CD4-positive, CD25-positive, alpha-beta regulatory T cell (primary cell): ENCODE measurements around the gene TNKS1BP1. TPM values are rescaled to one million over a fixed set of nuclear protein-coding genes. Genes with fewer than 3 reads are reported as not detected.

Source experiments
- ATAC-seq, 2 donors: fragments of 150-1000 bp; cut with Tn5 transposase; one replicate each; pipeline ENCODE4 v1.10.0; 2021; ENCODE audit warnings: low read depth in 2 of 2, moderate number of reproducible peaks in 2 of 2, moderate library complexity in 1 of 2
- DNase-seq, 3 donors: peaks; one replicate each; pipeline versions ENCODE4 v3.0.0 to v3.0.0-alpha.2; 2012 to 2022; ENCODE audit warnings: mixed read lengths in 1 of 3
- H3K27ac ChIP-seq: one replicate; pipeline ENCODE4 v1.7.0; 2013; ENCODE audit warnings: mild to moderate bottlenecking, low read length; ENCODE audit not compliant: insufficient read depth, poor library complexity, severe bottlenecking
- H3K27me3 ChIP-seq: one replicate; pipeline ENCODE4 v1.7.0; 2013; ENCODE audit warnings: low read length; ENCODE audit not compliant: control insufficient read depth, insufficient read depth
- H3K36me3 ChIP-seq: one replicate; pipeline ENCODE4 v1.7.0; 2013; ENCODE audit warnings: mild to moderate bottlenecking, low read length, moderate library complexity; ENCODE audit not compliant: control insufficient read depth, insufficient read depth
- H3K4me1 ChIP-seq: 2 replicates; pipeline ENCODE4 v1.7.0; 2013; ENCODE audit warnings: mild to moderate bottlenecking, low read length; ENCODE audit not compliant: insufficient read depth, control insufficient read depth, poor library complexity, severe bottlenecking
- H3K4me3 ChIP-seq: one replicate; pipeline ENCODE4 v1.7.0; 2013; ENCODE audit warnings: low read depth, mild to moderate bottlenecking, low read length, moderate library complexity
- H3K9me3 ChIP-seq, 2 experiments: 1 replicate in 1 of 2; 2 replicates in 1 of 2; pipeline ENCODE4 v1.7.0; 2013; ENCODE audit warnings: low read length in 2 of 2, mild to moderate bottlenecking in 1 of 2, moderate library complexity in 1 of 2; ENCODE audit not compliant: control insufficient read depth in 2 of 2
- H3K27ac Mint-ChIP-seq, 3 donors: one replicate each; pipeline ENCODE4 v1.8.0; 2020 to 2022; ENCODE audit warnings: mild to moderate bottlenecking in 3 of 3, mixed read lengths in 3 of 3, moderate library complexity in 2 of 3
- H3K27me3 Mint-ChIP-seq: one replicate; pipeline ENCODE4 v1.8.0; 2022; ENCODE audit warnings: mild to moderate bottlenecking, mixed read lengths
- H3K36me3 Mint-ChIP-seq: one replicate; pipeline ENCODE4 v1.8.0; 2020; ENCODE audit warnings: mixed read lengths
- H3K4me1 Mint-ChIP-seq, 4 donors: one replicate each; pipeline ENCODE4 v1.8.0; 2020 to 2022; ENCODE audit warnings: mixed read lengths in 4 of 4, mild to moderate bottlenecking in 1 of 4
- H3K4me3 Mint-ChIP-seq, 4 donors: one replicate each; pipeline ENCODE4 v1.8.0; 2020 to 2022; ENCODE audit warnings: mild to moderate bottlenecking in 4 of 4, mixed read lengths in 4 of 4, moderate library complexity in 3 of 4
- H3K9me3 Mint-ChIP-seq, 7 donors: one replicate each; pipeline ENCODE4 v1.8.0; 2020 to 2022; ENCODE audit warnings: mixed read lengths in 7 of 7, mild to moderate bottlenecking in 3 of 7, moderate library complexity in 2 of 7
- polyA plus RNA-seq, 4 donors: library from polyadenylated mRNA; unstranded; fragments of 300-500 nt; fragmentation: Illumina TruSeq; gene quantifications; one replicate each; pipeline ENCODE4 v1.2.3, GENCODE V29; 2021
- total RNA-seq: library from RNA; stranded (reverse); gene quantifications from one replicate; pipeline ENCODE4 v1.2.3, GENCODE V29; 2022

Gene TNKS1BP1
- total and polyA plus RNA-seq, 5 donors from 2014 or later = 1.5 to 16.3 (median 2.1) TPM

DNA sequence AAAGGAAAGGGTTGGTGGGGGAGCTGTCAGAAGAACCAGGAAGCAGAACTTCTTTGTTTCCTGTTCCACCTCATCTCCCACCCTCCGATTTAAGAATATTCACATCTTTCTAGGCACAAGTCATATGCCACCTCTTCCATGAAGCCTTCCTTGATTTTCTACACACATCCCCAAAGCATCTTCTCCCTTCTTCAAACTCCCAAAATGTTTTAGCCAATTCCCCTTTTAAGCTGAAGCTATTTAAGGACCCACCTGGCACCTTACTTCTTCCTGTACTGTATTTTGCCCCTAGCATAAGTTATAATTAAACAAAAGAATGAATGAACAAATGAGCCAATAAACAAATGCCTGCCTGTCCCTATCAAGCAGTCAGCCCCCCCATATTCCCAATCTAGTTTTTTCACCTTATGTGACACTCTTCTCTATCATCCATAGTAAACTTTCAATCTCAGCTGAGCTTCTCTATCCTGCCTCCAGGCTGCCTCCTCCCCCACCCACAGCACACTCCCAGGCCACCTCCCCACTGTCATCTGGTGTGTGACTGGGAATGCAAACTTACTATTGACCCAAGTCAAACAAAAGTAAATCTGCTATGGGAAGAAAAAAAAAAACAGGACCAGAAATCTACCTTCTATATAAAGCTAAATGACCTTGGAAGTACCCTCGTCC lies 3.9 kb downstream of the TNKS1BP1 start:
- Histone ChIP-seq H3K9me3 (no peaks in the 10 kb centered on the region), H3K4me3 (no peak overlapping the region), H3K36me3 (no peaks in the 10 kb centered on the region), H3K27ac (no peak overlapping the region), H3K4me1 (peaks cover 13% of the 10 kb centered on the region), H3K27me3 (no peaks in the 10 kb centered on the region)
- H3K9me3 Mint-ChIP-seq = no peaks in the 10 kb centered on the region
- no peak for ATAC-seq
- peaks cover 9% of the 10 kb centered on the region for H3K36me3 Mint-ChIP-seq
- peaks cover 0 to 40% (median 22%) of the 10 kb centered on the region in 4 donors for H3K4me1 Mint-ChIP-seq
- H3K27me3 Mint-ChIP-seq = no peaks in the 10 kb centered on the region
- H3K4me3 Mint-ChIP-seq = peak overlapping the region in 2 of 4 donors; percentile 30 to 73
- peak overlapping the region in 1 of 3 donors; percentile 36 for H3K27ac Mint-ChIP-seq
- no peak for DNase-seq

DNA sequence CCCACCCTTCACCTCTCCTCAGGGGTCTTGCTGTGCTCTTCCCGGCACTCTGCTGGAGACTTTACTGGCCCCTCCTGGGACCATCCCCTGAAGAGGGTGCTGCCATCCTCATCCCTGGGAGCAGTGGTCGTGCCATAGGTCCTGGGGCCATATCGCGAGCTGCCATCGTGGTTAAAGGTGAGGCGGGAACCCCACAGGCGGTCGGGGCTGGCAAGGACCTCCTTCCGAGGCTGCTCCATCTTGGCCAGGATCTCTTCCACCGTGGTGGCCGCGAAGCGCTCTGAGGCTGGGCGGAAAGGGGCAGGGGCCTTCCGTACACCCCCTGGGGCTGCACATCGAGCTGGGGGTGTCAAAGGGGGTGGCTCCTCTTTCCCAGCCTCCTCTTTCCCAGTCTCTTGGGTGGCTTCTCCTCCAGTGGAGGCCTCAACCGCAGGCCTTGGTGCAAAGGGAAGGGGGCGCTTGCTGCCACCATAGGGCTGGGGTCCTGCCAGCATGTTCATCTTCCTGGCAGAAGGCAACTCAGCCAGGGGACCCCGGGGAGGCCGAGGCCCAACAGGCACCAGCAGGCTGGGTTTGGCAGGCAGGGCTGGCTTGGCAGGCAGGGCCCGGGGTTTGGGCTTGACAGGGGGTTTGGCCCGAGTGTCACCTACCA lies 4.6 kb downstream of the TNKS1BP1 start:
- peaks cover 7% of the 10 kb centered on the region for H3K4me1 ChIP-seq

DNA sequence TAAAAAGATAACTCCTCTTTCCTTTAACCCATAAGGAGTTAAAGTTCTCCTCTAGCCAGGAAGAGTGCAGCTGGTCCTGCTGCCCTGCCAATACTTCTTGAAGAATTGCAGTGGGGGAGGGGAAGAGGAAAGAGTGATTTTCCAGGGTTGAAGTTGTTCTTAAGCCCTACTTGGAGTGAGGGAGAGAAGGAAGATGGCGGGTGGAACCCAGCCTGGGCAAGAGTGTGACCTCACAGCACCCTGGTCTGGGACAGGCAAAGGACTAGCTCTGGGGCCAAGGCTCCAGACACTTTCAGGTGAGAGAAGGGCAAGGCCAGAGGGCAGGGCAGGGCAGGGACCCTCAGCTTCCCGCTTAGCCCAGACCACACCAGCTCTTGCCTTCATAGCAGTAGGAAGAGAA lies 6.6 kb downstream of the TNKS1BP1 start:
- peaks cover 0 to 23% (median 11%) of the 10 kb centered on the region in 4 donors for H3K4me1 Mint-ChIP-seq
- ATAC-seq = no peak
- H3K36me3 Mint-ChIP-seq = peaks cover 13% of the 10 kb centered on the region
- no peak overlapping the region for H3K27ac ChIP-seq
- H3K27ac Mint-ChIP-seq = no peak overlapping the region
- H3K36me3 ChIP-seq = peaks cover 6% of the 10 kb centered on the region
- H3K9me3 Mint-ChIP-seq = no peaks in the 10 kb centered on the region
- no peaks in the 10 kb centered on the region for H3K27me3 Mint-ChIP-seq
- no peaks in the 10 kb centered on the region for H3K4me1 ChIP-seq
- H3K27me3 ChIP-seq = no peaks in the 10 kb centered on the region
- no peaks in the 10 kb centered on the region for H3K9me3 ChIP-seq
- H3K4me3 ChIP-seq = no peak overlapping the region
- H3K4me3 Mint-ChIP-seq = peak overlapping the region in 1 of 4 donors; percentile 65
- no peak for DNase-seq

More for the DNA sequence above, 4.6 kb downstream of the TNKS1BP1 start:
- no peak overlapping the region for H3K27ac ChIP-seq
- DNase-seq (no peak), ATAC-seq (no peak)
- no peaks in the 10 kb centered on the region for H3K9me3 ChIP-seq
- Mint-ChIP-seq H3K4me1 (peaks cover 0 to 34% (median 18%) of the 10 kb centered on the region in 4 donors), H3K9me3 (no peaks in the 10 kb centered on the region), H3K27me3 (no peaks in the 10 kb centered on the region), H3K4me3 (no peak overlapping the region), H3K27ac (no peak overlapping the region), H3K36me3 (peaks cover 9% of the 10 kb centered on the region)
- H3K27me3 ChIP-seq = no peaks in the 10 kb centered on the region
- H3K36me3 ChIP-seq = no peaks in the 10 kb centered on the region
- H3K4me3 ChIP-seq = no peak overlapping the region

DNA sequence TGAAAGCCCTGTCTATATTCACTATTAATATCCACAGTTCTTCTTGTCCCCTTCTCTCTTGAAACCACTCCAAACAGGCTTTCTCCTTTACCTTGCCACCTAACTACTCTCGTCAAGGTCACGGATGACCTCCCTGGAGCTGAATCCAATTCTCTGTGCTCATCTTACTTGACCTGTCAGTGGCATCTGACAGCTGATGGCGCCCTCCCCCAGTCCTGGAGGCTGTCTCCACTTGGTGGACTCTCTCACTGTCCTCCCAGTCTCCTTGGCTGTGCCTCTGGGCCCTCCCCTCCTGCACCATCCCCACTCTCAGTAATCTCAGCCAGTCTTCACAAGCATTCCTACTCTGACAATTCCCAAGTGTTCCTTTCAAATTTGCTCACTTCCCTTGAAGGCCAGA lies 8.7 kb downstream of the TNKS1BP1 start:
- DNase-seq (no peak), ATAC-seq (no peak)
- H3K27me3 ChIP-seq = no peaks in the 10 kb centered on the region
- no peaks in the 10 kb centered on the region for H3K9me3 Mint-ChIP-seq
- H3K36me3 Mint-ChIP-seq = peaks cover 17% of the 10 kb centered on the region
- peaks cover 6% of the 10 kb centered on the region for H3K36me3 ChIP-seq
- H3K27me3 Mint-ChIP-seq = no peaks in the 10 kb centered on the region
- H3K27ac Mint-ChIP-seq = no peak overlapping the region
- H3K4me1 ChIP-seq = peaks cover 9% of the 10 kb centered on the region
- H3K4me3 Mint-ChIP-seq = no peak overlapping the region
- no peak overlapping the region for H3K27ac ChIP-seq
- no peaks in the 10 kb centered on the region for H3K9me3 ChIP-seq
- H3K4me3 ChIP-seq = no peak overlapping the region
- peaks cover 3 to 18% (median 9%) of the 10 kb centered on the region in 4 donors for H3K4me1 Mint-ChIP-seq

DNA sequence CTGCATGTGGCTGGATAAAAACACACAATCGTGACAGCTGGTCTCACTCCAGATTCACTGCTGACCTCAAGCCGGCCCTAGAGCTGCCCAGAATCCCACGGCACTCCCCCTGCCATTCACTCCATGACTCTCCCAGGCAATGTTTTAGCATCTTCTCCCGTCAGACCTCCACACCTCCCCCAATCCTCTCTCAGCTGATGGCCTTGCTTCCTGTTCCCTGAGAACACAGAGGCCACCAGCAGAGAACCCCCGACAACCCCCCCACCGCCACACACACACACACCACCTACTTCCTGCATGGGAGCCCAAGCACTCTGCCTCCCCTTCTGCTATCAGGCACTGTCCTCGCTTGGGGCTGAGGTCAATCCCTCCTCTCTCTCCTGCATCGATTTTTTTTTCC lies 9.3 kb downstream of the TNKS1BP1 start:
- Histone ChIP-seq H3K36me3 (peaks cover 6% of the 10 kb centered on the region), H3K9me3 (no peaks in the 10 kb centered on the region), H3K4me1 (peaks cover 13% of the 10 kb centered on the region), H3K27me3 (no peaks in the 10 kb centered on the region), H3K4me3 (no peak overlapping the region), H3K27ac (no peak overlapping the region)
- Mint-ChIP-seq H3K4me1 (peaks cover 4 to 18% (median 8%) of the 10 kb centered on the region in 4 donors), H3K4me3 (no peak overlapping the region), H3K9me3 (no peaks in the 10 kb centered on the region), H3K27ac (no peak overlapping the region), H3K36me3 (peaks cover 13% of the 10 kb centered on the region), H3K27me3 (no peaks in the 10 kb centered on the region)
- ATAC-seq = peak in 1 of 2 donors; percentile 26
- DNase-seq = peak in 1 of 3 donors; percentile 47

DNA sequence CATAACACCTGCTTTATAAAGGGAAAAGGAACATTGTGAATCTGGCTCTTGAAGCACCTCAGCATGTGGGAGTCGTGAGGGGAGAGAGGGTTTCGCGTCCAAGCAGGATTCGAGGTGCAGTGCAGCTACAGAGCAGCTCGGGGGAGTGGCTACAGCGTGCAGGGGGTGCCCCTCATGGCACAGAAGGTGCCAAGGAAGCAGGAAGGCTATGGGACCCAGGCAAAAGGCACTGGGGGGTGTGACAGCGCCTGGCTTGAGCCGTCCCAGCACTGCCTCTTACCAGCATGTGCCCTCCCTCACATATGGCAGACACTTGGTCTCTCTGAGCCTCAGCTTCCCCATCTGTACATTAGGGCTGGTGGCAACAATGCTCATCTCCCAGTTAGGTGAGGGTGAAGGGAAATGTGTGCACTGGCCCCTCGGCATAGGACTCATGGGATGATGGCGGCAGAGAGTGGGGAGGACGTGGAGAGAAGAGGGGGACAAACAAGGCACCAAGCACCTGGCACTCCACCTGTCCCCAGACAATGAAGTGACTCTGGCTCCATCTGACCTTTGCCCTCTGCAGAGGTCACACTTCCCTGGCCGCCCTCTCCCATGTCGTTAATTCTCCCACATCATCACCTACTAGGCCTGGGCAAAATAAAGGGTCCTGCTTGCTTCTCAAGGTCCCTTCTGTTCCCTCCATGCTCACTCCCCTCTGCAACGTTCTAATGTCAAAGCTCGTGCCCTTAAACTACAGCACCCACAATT lies 10.4 kb downstream of the TNKS1BP1 start:
- Histone ChIP-seq H3K27me3 (no peaks in the 10 kb centered on the region), H3K36me3 (peaks cover 6% of the 10 kb centered on the region), H3K27ac (no peak overlapping the region), H3K4me1 (peaks cover 13% of the 10 kb centered on the region), H3K4me3 (no peak overlapping the region), H3K9me3 (no peaks in the 10 kb centered on the region)
- DNase-seq = no peak
- no peak for ATAC-seq
- Mint-ChIP-seq H3K9me3 (no peaks in the 10 kb centered on the region), H3K4me3 (no peak overlapping the region), H3K4me1 (peaks cover 4 to 23% (median 8%) of the 10 kb centered on the region in 4 donors), H3K27ac (no peak overlapping the region), H3K27me3 (no peaks in the 10 kb centered on the region), H3K36me3 (peaks cover 22% of the 10 kb centered on the region)

DNA sequence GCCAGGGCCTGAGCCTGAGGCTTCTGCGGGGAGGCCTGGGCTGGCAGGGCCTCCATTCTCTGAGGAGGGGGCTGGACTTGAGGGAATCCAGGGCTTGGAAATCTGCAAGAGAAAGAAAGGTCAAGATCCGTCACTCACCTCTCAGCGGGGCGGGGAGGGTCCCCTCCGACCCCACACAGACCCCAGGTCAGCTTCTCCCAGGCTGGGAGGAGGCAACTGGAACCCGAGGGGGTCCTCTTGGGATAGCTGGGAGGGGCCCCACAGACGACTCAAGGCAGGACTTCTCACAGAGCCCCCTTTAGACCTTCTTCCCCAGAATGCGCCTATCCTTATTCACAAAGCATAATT lies 11.0 kb downstream of the TNKS1BP1 start:
- DNase-seq (no peak), ATAC-seq (no peak)
- Histone ChIP-seq H3K9me3 (no peaks in the 10 kb centered on the region), H3K27ac (no peak overlapping the region), H3K27me3 (no peaks in the 10 kb centered on the region), H3K4me1 (peaks cover 13% of the 10 kb centered on the region), H3K36me3 (peaks cover 6% of the 10 kb centered on the region), H3K4me3 (no peak overlapping the region)
- Mint-ChIP-seq H3K36me3 (peaks cover 18% of the 10 kb centered on the region), H3K4me1 (peaks cover 2 to 23% (median 8%) of the 10 kb centered on the region in 4 donors), H3K4me3 (no peak overlapping the region), H3K27ac (no peak overlapping the region), H3K9me3 (no peaks in the 10 kb centered on the region), H3K27me3 (no peaks in the 10 kb centered on the region)
